Cardiac muscle cell (in vitro differentiated cells and primary cell): ENCODE results near the gene PRCC. TPM values are rescaled to one million over a fixed set of nuclear protein-coding genes. Genes with fewer than 3 reads are reported as not detected.
"Not testable (repeated sequence)": the region's sequence is repeated elsewhere in the genome, so short reads cannot be mapped to it uniquely, and the experiment has no call there.

Experiments used
- DNase-seq, 2 donors: peaks; one replicate each; pipeline versions ENCODE4 v3.0.0 to v3.0.0-alpha.2; 2010 to 2017; ENCODE audit warnings: low read depth in 1 of 2, low spot score in 1 of 2
- H3K27ac ChIP-seq: fragments of 200-600 bp; sonication (generic); 2 replicates; pipeline ENCODE4 v1.5.1; 2016
- H3K27me3 ChIP-seq: fragments of 200-600 bp; sonication (generic); 2 replicates; pipeline ENCODE4 v1.6.0; 2016; ENCODE audit warnings: control low read depth
- H3K36me3 ChIP-seq: fragments of 200-600 bp; sonication (generic); 2 replicates; pipeline ENCODE4 v1.5.1; 2016; ENCODE audit warnings: control low read depth
- H3K4me1 ChIP-seq: fragments of 200-600 bp; sonication (generic); 2 replicates; pipeline ENCODE4 v1.8.1; 2017; ENCODE audit warnings: low read depth, mild to moderate bottlenecking, mixed run types
- H3K4me3 ChIP-seq: fragments of 200-600 bp; sonication (generic); 2 replicates; pipeline ENCODE4 v1.5.1; 2016; ENCODE audit warnings: mild to moderate bottlenecking
- H3K9me3 ChIP-seq: fragments of 200-600 bp; sonication (generic); 2 replicates; pipeline ENCODE4 v1.5.1; 2017; ENCODE audit warnings: low read depth, mild to moderate bottlenecking, control low read depth
- CTCF ChIP-seq: IDR thresholded peaks from 2 replicates; pipeline ENCODE4 v1.5.1; 2012; ENCODE audit warnings: low read depth, mild to moderate bottlenecking, low read length
- polyA plus RNA-seq: library from polyadenylated mRNA; unstranded; fragments of >200 nt; fragmentation: Nextera tagmentation; extraction: Ambion mirVana; gene quantifications from 2 replicates; pipeline ENCODE4 v1.2.1, GENCODE V29; 2016
- total RNA-seq: library from RNA; depleted of rRNA; stranded (reverse); fragments of >200 nt; gene quantifications from 2 replicates; pipeline ENCODE4 v1.2.3, GENCODE V29; 2016

PRCC gene
- total and polyA plus RNA-seq, 2 experiments from 2014 or later = 118 to 126 TPM

DNA sequence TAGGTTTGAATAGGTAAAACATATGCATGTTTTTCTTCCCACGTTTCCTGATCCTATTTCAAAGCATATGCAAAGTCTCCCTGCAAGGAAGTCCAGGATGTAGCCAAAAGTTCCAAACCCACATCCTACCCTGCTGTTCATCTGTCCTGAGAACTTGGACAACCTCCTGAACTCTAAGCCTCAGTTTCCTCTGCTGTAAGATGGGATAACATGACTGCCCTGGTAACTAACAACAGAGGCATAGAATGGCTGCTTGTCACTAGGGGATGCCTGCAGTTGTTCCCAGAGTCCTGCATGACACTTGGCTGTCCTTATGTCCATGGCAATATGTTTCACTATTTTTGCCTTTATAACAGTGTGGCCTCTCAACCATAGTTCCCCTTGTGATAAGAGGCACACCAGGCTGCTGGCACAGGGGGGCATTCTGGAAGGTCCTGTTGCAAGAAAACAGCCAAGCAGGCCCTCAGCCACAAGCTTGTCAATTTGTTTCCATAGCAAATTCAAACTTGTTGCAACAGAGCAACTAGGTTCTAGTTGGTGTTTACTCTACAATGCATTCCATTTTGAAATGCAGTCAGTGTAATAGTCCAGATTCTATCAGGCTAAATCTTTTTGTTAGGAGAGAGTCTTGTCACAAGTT is 14.4 kb upstream of the PRCC start:
- no peaks in the 10 kb centered on the region for H3K36me3 ChIP-seq
- H3K27me3 ChIP-seq = no peaks in the 10 kb centered on the region
- no peaks in the 10 kb centered on the region for H3K9me3 ChIP-seq
- peak overlapping the region; percentile 72 for H3K4me3 ChIP-seq
- H3K27ac ChIP-seq = no peak overlapping the region
- no peak for DNase-seq
- no peak for TF ChIP-seq CTCF
- H3K4me1 ChIP-seq = peaks cover 28% of the 10 kb centered on the region

DNA sequence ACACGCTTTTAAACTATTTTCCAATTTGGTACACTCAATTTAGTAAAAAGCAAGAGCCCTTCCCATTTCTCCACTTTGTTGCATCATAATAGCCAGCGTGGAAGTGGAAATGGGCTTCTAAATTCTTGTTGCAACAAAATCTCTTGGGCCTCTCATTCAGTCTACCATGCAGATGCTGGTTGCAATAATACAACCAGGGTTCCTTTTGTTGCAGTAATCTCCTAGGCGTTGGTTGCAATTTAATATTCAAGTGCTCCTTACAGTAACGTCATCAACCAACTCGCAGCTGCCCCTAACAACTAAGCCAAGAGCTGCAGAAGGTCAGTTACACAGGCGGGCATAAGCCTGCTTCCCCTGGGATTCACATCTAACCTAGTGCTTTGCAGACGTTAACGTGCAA is 13.1 kb upstream of the PRCC start:
- no peaks in the 10 kb centered on the region for H3K9me3 ChIP-seq
- DNase-seq = no peak
- no peak overlapping the region for H3K27ac ChIP-seq
- no peak overlapping the region for H3K4me3 ChIP-seq
- H3K36me3 ChIP-seq = no peaks in the 10 kb centered on the region
- peaks cover 16% of the 10 kb centered on the region for H3K4me1 ChIP-seq
- no peak for TF ChIP-seq CTCF
- H3K27me3 ChIP-seq = no peaks in the 10 kb centered on the region

GRCh38 chr1:156755527-156755950 is 11.8 kb upstream of the PRCC start:
- TF ChIP-seq CTCF = no peak
- H3K36me3 ChIP-seq = no peaks in the 10 kb centered on the region
- no peaks in the 10 kb centered on the region for H3K27me3 ChIP-seq
- H3K9me3 ChIP-seq = no peaks in the 10 kb centered on the region
- H3K27ac ChIP-seq = peak overlapping the region; percentile 48
- DNase-seq = no peak
- H3K4me1 ChIP-seq = peaks cover 6% of the 10 kb centered on the region
- no peak overlapping the region for H3K4me3 ChIP-seq

GRCh38 chr1:156756355-156756754 is 11.0 kb upstream of the PRCC start:
- Histone ChIP-seq H3K36me3 (no peaks in the 10 kb centered on the region), H3K27me3 (no peaks in the 10 kb centered on the region), H3K9me3 (no peaks in the 10 kb centered on the region), H3K27ac (no peak overlapping the region), H3K4me1 (peaks cover 6% of the 10 kb centered on the region), H3K4me3 (no peak overlapping the region)
- TF ChIP-seq CTCF = no peak
- DNase-seq = no peak

GRCh38 chr1:156757572-156758253 is 9.6 kb upstream of the PRCC start:
- H3K27ac ChIP-seq, DNase-seq, H3K4me3 ChIP-seq, H3K27me3 ChIP-seq, H3K36me3 ChIP-seq, H3K9me3 ChIP-seq, H3K4me1 ChIP-seq: not testable (repeated sequence)

DNA sequence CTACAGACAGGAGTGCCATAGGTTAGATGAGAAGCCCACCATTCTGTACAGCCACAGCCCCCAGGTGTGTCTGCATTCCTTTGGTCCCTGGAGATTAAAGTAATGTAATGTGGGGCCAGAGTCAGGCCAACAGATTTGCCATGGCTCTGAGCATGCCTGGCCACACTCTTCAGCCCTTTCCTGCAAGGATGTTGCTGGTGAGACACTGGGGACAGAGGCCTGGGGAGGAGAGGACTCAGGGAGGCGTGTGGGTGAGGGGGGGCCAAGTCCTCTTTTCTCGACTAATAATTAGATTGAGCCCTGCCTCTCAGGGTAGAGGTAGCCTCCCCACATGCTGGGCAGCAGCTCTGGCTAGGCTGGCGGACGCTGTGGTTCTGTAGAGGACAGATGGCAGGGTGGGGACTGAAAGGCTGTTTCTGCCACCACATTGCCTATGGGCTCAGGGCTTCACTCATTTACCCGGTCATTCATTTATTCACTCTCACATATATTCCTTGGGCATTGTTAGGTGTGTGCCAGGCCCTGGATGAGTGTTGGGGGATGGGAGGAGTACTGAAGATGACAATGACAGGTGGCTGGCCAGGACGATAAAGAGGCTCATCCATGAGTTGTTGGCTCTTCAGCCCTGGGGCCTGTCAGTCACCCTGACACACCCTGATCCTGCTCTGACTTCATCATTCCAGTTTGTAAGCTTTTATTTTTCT is 7.1 kb upstream of the PRCC start:
- no peak for DNase-seq
- Histone ChIP-seq H3K9me3 (no peaks in the 10 kb centered on the region), H3K27me3 (no peaks in the 10 kb centered on the region), H3K27ac (peak overlapping the region; percentile 45), H3K36me3 (no peaks in the 10 kb centered on the region), H3K4me1 (no peaks in the 10 kb centered on the region), H3K4me3 (no peak overlapping the region)
- TF ChIP-seq CTCF = no peak
